Measurements from ENCODE around the gene THADA.
"Not testable (repeated sequence)": the region's sequence is repeated elsewhere in the genome, so short reads cannot be mapped to it uniquely, and the experiment has no call there.

The THADA gene

GRCh38 chr2:43302182-43302960 is 293.5 kb downstream of the THADA start:
- TF ChIP-seq CTCF (IDR thresholded peaks at IDR 0.05; ENCODE audit: poor library complexity, severe bottlenecking) = no peak
- no peak overlapping the region for H3K4me3 ChIP-seq (ENCODE audit: severe bottlenecking)
- no peak overlapping the region for H3K27ac ChIP-seq (ENCODE audit: poor library complexity, severe bottlenecking)
- H3K4me1 ChIP-seq (ENCODE audit: insufficient read depth, poor library complexity, severe bottlenecking) = peaks cover 12% of the 10 kb centered on the region
- H3K9me3 ChIP-seq (ENCODE audit: severe bottlenecking) = no peaks in the 10 kb centered on the region
- H3K27me3 ChIP-seq (ENCODE audit: insufficient read depth, poor library complexity, severe bottlenecking) = no peaks in the 10 kb centered on the region
- ATAC-seq (ENCODE audit: low read depth) (no peak), DNase-seq (ENCODE audit: low spot score) (no peak)
- no peaks in the 10 kb centered on the region for H3K36me3 ChIP-seq (ENCODE audit: low read depth)

GRCh38 chr2:43300781-43301583 is 294.9 kb downstream of the THADA start:
- no peaks in the 10 kb centered on the region for H3K27me3 ChIP-seq (ENCODE audit: insufficient read depth, poor library complexity, severe bottlenecking)
- DNase-seq (ENCODE audit: low spot score) = no peak
- peak; percentile 86 for ATAC-seq (ENCODE audit: low read depth)
- no peak for TF ChIP-seq CTCF (IDR thresholded peaks at IDR 0.05; ENCODE audit: poor library complexity, severe bottlenecking)
- peak overlapping the region; percentile 3 for H3K27ac ChIP-seq (ENCODE audit: poor library complexity, severe bottlenecking)
- H3K36me3 ChIP-seq (ENCODE audit: low read depth) = no peaks in the 10 kb centered on the region
- H3K4me1 ChIP-seq (ENCODE audit: insufficient read depth, poor library complexity, severe bottlenecking) = peaks cover 12% of the 10 kb centered on the region
- no peaks in the 10 kb centered on the region for H3K9me3 ChIP-seq (ENCODE audit: severe bottlenecking)
- no peak overlapping the region for H3K4me3 ChIP-seq (ENCODE audit: severe bottlenecking)

GRCh38 chr2:43300222-43300621 is 295.6 kb downstream of the THADA start:
- DNase-seq (ENCODE audit: low spot score) (no peak), ATAC-seq (ENCODE audit: low read depth) (no peak)
- peaks cover 12% of the 10 kb centered on the region for H3K4me1 ChIP-seq (ENCODE audit: insufficient read depth, poor library complexity, severe bottlenecking)
- no peaks in the 10 kb centered on the region for H3K27me3 ChIP-seq (ENCODE audit: insufficient read depth, poor library complexity, severe bottlenecking)
- H3K9me3 ChIP-seq (ENCODE audit: severe bottlenecking) = no peaks in the 10 kb centered on the region
- H3K4me3 ChIP-seq (ENCODE audit: severe bottlenecking) = no peak overlapping the region
- no peak for TF ChIP-seq CTCF (IDR thresholded peaks at IDR 0.05; ENCODE audit: poor library complexity, severe bottlenecking)
- peak overlapping the region; percentile 3 for H3K27ac ChIP-seq (ENCODE audit: poor library complexity, severe bottlenecking)
- no peaks in the 10 kb centered on the region for H3K36me3 ChIP-seq (ENCODE audit: low read depth)

- H3K27ac ChIP-seq (ENCODE audit: poor library complexity, severe bottlenecking) = no peak overlapping the region
- TF ChIP-seq CTCF (IDR thresholded peaks at IDR 0.05; ENCODE audit: poor library complexity, severe bottlenecking) = no peak
- ATAC-seq (ENCODE audit: low read depth) = no peak
- DNase-seq (ENCODE audit: low spot score) = no peak
- H3K4me1 ChIP-seq (ENCODE audit: insufficient read depth, poor library complexity, severe bottlenecking) = peaks cover 20% of the 10 kb centered on the region
- no peaks in the 10 kb centered on the region for H3K27me3 ChIP-seq (ENCODE audit: insufficient read depth, poor library complexity, severe bottlenecking)
- no peaks in the 10 kb centered on the region for H3K9me3 ChIP-seq (ENCODE audit: severe bottlenecking)
- no peaks in the 10 kb centered on the region for H3K36me3 ChIP-seq (ENCODE audit: low read depth)
- H3K4me3 ChIP-seq (ENCODE audit: severe bottlenecking) = no peak overlapping the region
Measured at GRCh38 chr2:43298500-43298899, 297.3 kb downstream of the THADA start.

GRCh38 chr2:43297740-43298139 is 298.1 kb downstream of the THADA start:
- H3K4me3 ChIP-seq (ENCODE audit: severe bottlenecking); H3K27me3 ChIP-seq (ENCODE audit: insufficient read depth, poor library complexity, severe bottlenecking); H3K9me3 ChIP-seq (ENCODE audit: severe bottlenecking); H3K27ac ChIP-seq (ENCODE audit: poor library complexity, severe bottlenecking); DNase-seq (ENCODE audit: low spot score); H3K36me3 ChIP-seq (ENCODE audit: low read depth); ATAC-seq (ENCODE audit: low read depth): not testable (repeated sequence)
- peaks cover 21% of the 10 kb centered on the region for H3K4me1 ChIP-seq (ENCODE audit: insufficient read depth, poor library complexity, severe bottlenecking)

All from RWPE2 (cell line).